ENCODE data around the gene AKAP6.

DNA sequence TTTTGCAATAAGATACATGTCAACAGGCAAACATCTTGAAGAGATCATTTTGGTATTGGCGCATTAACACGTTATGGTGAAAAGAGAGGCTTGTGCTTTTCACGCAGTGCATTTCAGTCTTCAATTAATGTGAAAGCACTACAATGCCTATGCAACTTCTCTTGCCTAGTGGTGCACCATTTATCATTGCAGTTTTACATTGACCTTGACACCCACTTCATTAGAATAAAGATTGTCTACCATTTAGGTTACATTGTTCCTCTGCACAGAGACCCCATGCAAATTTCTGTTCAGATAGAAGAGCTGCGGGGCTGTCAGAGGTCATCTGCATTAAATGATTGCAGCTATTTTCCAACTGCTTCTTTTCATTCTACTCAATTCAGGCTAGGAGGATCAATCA, 397.4 kb downstream of the AKAP6 start:
- TF ChIP-seq POLR2AphosphoS5 (IDR thresholded peaks at IDR 0.05) = no peak
- TF ChIP-seq POLR2A (IDR thresholded peaks at IDR 0.05) = no peak
